ENCODE data around the gene PAQR8. TPM values are rescaled to one million over a fixed set of nuclear protein-coding genes. Genes with fewer than 3 reads are reported as not detected.
A peak's percentile ranks its signal among the peaks of the same experiment; 100 is the strongest.

Gene PAQR8
- total RNA-seq, 1 experiment from 2014 or later: 2.7 TPM

- DNase-seq (ENCODE audit: low spot score): no peak
Measured at GRCh38 chr6:52347818-52348217, 14.1 kb upstream of the PAQR8 start.

- DNase-seq (ENCODE audit: low spot score): no peak
Measured at GRCh38 chr6:52351879-52352238, 10.1 kb upstream of the PAQR8 start.

- DNase-seq (ENCODE audit: low spot score): peak; percentile 93
Measured at GRCh38 chr6:52352239-52353018, 9.5 kb upstream of the PAQR8 start.

- DNase-seq (ENCODE audit: low spot score): no peak
Measured at GRCh38 chr6:52356017-52356416, 5.9 kb upstream of the PAQR8 start.

GRCh38 chr6:52359403-52359802 lies 2.5 kb upstream of the PAQR8 start:
- no peak for DNase-seq (ENCODE audit: low spot score)

GRCh38 chr6:52360028-52360427 lies 1.9 kb upstream of the PAQR8 start:
- no peak for DNase-seq (ENCODE audit: low spot score)

- DNase-seq (ENCODE audit: low spot score): no peak
Measured at GRCh38 chr6:52360601-52361413, 1.1 kb upstream of the PAQR8 start.

- DNase-seq (ENCODE audit: low spot score): no peak
Measured at GRCh38 chr6:52361414-52361944, 472 bp upstream of the PAQR8 start.

GRCh38 chr6:52362443-52363227 lies 684 bp downstream of the PAQR8 start:
- no peak for DNase-seq (ENCODE audit: low spot score)

GRCh38 chr6:52363228-52363867 lies 1.4 kb downstream of the PAQR8 start:
- no peak for DNase-seq (ENCODE audit: low spot score)

- DNase-seq (ENCODE audit: low spot score): no peak
Measured at GRCh38 chr6:52364480-52365166, 2.7 kb downstream of the PAQR8 start.

GRCh38 chr6:52365317-52365716 lies 3.4 kb downstream of the PAQR8 start:
- no peak for DNase-seq (ENCODE audit: low spot score)

- no peak for DNase-seq (ENCODE audit: low spot score)
Measured at GRCh38 chr6:52365866-52366540, 4.1 kb downstream of the PAQR8 start.

- DNase-seq (ENCODE audit: low spot score): no peak
Measured at GRCh38 chr6:52368002-52368401, 6.1 kb downstream of the PAQR8 start.

GRCh38 chr6:52369234-52369633 lies 7.3 kb downstream of the PAQR8 start:
- no peak for DNase-seq (ENCODE audit: low spot score)

GRCh38 chr6:52371656-52372191 lies 9.8 kb downstream of the PAQR8 start:
- no peak for DNase-seq (ENCODE audit: low spot score)

- DNase-seq (ENCODE audit: low spot score): no peak
Measured at GRCh38 chr6:52373151-52373690, 11.3 kb downstream of the PAQR8 start.

- no peak for DNase-seq (ENCODE audit: low spot score)
Measured at GRCh38 chr6:52374247-52374646, 12.3 kb downstream of the PAQR8 start.

- no peak for DNase-seq (ENCODE audit: low spot score)
Measured at GRCh38 chr6:52375780-52376556, 14.0 kb downstream of the PAQR8 start.

Data from A172 (cell line).